Stimulated activated CD8-positive, alpha-beta memory T cell treated with anti-CD3 and anti-CD28 coated beads, Interleukin-12 subunit alpha, Interleukin-12 subunit beta, amount 100 ng/mL, for 1 hour (primary cell): ENCODE data around the gene TP53I3.
A peak's percentile ranks its signal among the peaks of the same experiment; 100 is the strongest.
"Not testable (repeated sequence)": the region's sequence is repeated elsewhere in the genome, so short reads cannot be mapped to it uniquely, and the experiment has no call there.

Experiments
- DNase-seq: peaks from one replicate; pipeline ENCODE4 v3.0.0-alpha.2; 2020; ENCODE audit warnings: low read depth

Gene TP53I3, protein sequence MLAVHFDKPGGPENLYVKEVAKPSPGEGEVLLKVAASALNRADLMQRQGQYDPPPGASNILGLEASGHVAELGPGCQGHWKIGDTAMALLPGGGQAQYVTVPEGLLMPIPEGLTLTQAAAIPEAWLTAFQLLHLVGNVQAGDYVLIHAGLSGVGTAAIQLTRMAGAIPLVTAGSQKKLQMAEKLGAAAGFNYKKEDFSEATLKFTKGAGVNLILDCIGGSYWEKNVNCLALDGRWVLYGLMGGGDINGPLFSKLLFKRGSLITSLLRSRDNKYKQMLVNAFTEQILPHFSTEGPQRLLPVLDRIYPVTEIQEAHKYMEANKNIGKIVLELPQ

GRCh38 chr2:24084386-24085199 lies at the start of gene TP53I3:
Gene TP53I3, minus strand, starts transcription at chr2:24084834. Its CDS starts 508 bp downstream, at chr2:24084326.
- DNase-seq: peak; percentile 60

- no peak for DNase-seq
These were observed 47.9 kb upstream of the TP53I3 start for GRCh38 chr2:24132543-24132942.

- DNase-seq: no peak
These were observed 41.3 kb upstream of the TP53I3 start for GRCh38 chr2:24125956-24126355.

GRCh38 chr2:24123922-24124580 lies 39.4 kb upstream of the TP53I3 start:
- no peak for DNase-seq

- peak; percentile 29 for DNase-seq
These were observed 38.7 kb upstream of the TP53I3 start, which contains the start of the genes FAM228B and PFN4 for GRCh38 chr2:24123195-24123921. Gene FAM228B, plus strand, starts transcription at chr2:24123469. Its CDS starts 893 bp downstream, at chr2:24124362. Gene PFN4, minus strand, starts transcription at chr2:24123334. Its CDS starts 799 bp downstream, at chr2:24122535.

- no peak for DNase-seq
These were observed 37.9 kb upstream of the TP53I3 start for GRCh38 chr2:24122366-24123194.

GRCh38 chr2:24121469-24121868 lies 36.8 kb upstream of the TP53I3 start:
- DNase-seq: no peak

- no peak for DNase-seq
These were observed 36.4 kb upstream of the TP53I3 start for GRCh38 chr2:24121066-24121465.

DNA sequence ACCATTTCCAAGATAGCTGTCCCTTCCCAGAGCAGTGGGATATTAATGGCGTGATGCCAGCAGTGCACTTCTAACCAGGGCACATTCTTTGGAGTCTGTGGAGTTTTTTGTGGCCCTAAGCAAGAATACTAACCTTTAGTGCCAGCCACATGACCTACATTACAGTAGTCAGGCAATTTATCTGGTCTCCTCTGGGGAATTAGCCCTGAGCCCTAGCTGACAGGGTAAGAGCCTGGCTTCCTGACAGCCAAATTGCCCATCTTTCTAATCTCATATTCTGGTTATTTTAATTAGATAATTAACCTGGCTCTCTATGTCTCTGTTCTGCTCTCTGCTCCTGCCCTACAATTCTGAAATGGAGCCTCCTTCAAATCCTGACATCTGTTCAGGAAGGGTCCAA lies 33.3 kb upstream of the TP53I3 start:
- DNase-seq: no peak

GRCh38 chr2:24115057-24115456 lies 30.4 kb upstream of the TP53I3 start:
- no peak for DNase-seq

DNA sequence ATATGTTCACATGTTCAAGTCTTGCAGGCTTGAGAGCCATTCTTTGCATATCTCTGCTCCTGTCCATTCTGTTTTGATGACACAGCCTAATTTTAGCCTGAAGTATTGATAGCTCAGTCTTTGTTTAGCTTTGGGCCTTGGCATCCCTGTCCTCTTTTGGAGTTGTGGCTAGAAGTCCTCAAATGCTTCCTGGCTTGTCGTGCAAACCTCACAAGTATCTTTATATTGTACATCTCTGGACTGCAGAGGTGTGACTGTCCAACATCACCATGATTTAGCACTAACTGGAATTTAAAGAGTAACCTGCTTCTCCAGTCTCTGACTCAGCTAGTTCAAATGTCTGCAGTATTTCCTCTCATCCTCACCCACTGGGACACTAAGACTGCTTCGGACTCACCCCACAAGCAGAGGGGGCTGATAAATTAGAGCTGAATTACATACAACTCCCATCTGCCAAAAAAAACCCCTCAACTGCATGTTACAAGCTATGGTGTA lies 26.8 kb upstream of the TP53I3 start:
- DNase-seq: no peak

DNA sequence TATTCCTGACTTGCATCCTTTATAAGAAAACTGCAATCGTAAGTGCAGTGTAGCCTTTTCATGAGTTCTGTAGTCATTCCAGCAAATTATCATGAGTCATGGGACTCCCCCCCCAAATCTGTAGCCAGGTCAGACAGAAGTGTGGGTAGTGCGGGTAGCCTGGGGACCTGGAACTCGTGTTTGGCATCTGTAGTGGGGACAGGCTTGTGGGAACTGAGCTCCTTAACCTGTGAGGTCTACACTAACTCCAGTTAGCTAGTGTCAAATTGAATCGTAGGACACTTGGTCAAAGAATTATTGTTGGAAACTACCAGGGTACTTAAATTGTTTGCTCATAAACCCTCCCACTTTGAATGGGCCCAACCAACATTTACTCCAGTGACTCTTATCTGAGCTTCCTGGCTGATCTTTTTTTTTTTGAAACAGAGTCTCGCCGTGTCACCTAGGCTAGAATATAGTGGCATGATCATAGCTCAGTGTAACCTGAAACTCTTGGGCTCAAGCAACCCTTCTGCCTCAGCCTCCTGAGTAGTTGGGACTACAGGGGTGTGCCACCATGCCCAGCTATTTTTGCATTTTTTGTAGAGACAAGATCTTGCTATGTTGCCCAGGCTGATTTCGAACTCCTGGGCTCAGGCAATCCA lies 26.1 kb upstream of the TP53I3 start:
- DNase-seq: no peak

DNA sequence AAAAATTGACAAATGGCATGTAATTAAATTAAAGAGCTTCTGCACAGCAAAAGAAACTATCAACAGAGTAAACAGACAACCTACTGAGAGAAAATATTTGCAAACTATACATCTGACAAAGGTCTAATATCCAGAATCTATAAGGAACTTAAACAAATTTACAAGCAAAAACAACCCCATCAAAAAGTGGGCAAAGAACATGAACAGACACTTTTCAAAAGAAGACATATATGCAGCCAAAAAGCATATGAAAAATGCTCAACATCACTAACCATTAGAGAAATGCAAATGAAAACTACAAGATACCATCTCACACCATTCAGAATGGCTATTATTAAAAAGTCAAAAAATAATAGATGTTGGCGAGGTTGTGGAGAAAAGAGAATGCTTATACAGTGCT lies 24.8 kb upstream of the TP53I3 start:
- DNase-seq: not testable (repeated sequence)

DNA sequence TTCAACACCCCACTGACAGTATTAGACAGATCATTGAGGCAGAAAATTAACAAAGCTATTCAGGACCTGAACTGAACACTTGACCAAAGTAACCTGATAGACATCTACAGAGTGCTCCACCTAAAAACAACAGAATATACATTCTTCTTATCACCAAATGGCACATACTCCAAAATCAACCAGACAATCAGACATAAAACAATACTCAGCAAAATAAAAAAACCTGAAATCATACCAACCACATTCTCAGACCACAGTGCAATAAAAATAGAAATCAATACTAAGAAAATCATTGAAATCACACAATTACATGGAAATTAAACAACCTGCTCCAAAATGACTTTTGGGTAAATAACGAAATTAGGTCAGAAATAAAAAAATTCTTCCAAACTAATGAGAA lies 22.7 kb upstream of the TP53I3 start:
- no peak for DNase-seq

DNA sequence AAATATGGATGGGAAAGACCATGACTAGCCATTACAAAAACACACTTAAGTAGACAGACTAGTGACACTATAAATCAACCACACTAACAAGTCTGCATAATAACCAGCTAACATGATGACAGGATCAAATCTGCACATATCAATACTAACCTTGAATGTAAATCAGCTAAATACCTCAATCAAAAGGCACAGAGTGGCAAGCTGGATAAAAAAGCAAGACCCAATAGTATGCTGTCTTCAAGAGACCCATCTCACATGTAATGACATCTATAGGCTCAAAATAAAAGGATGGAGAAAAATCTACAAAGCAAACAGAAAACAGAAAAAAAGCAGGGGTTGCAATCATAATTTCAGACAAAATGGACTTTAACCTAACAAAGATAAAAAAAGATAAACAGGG lies 22.2 kb upstream of the TP53I3 start:
- no peak for DNase-seq

GRCh38 chr2:24105816-24106215 lies 21.2 kb upstream of the TP53I3 start:
- DNase-seq: no peak

DNA sequence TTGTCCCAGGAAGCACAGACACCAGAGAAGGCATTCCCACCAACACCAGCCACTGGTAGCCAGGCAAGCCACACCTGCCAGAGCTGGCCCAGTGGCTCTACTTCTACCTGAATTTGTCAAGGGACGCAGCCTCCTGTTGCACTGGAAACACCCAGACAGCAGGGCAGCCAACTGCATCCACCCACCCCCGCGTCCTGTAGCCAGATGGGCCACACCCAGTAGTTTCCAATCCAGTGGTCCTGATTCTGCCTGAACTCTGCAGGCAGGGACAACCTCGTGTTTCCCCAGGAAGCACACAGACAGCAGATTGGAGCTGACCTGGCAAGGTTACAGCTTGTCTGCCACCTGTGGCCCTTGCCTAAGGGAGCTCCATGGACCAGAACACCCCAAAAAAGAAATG lies 20.3 kb upstream of the TP53I3 start:
- DNase-seq: no peak

GRCh38 chr2:24104110-24104650 lies 19.5 kb upstream of the TP53I3 start:
- DNase-seq: no peak

GRCh38 chr2:24102677-24103076 lies 18.0 kb upstream of the TP53I3 start:
- no peak for DNase-seq

- DNase-seq: no peak
These were observed 17.4 kb upstream of the TP53I3 start for GRCh38 chr2:24101992-24102391.
